Stimulated activated CD8-positive, alpha-beta memory T cell treated with anti-CD3 and anti-CD28 coated beads, Interleukin-12 subunit alpha, Interleukin-12 subunit beta, amount 100 ng/mL, for 1 hour (primary cell): ENCODE data around the gene KSR2.
"Not testable (repeated sequence)": the region's sequence is repeated elsewhere in the genome, so short reads cannot be mapped to it uniquely, and the experiment has no call there.

Experiments used
- DNase-seq: peaks from one replicate; pipeline ENCODE4 v3.0.0-alpha.2; 2020; ENCODE audit warnings: low read depth

KSR2 gene

DNA sequence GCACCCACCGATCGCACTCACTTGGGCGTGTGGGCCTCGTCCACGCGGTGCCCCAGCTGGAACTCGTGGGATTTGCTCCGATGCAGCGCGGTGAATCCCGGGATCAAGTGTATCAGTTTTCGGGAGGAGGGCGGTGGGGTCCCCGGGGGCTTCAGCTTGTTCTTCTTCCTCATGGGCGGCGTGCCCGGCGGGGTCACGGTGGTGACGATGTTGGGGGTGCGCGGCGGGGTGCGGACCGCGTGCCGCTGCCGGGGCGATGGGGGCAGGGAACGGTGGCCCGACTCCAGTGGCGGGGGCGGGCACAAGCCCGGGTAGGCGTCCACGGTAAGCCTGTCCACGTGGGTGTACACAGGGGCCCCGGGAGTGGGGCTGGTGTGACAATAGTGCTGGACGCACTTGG is 207.8 kb downstream of the KSR2 start:
- no peak for DNase-seq

DNA sequence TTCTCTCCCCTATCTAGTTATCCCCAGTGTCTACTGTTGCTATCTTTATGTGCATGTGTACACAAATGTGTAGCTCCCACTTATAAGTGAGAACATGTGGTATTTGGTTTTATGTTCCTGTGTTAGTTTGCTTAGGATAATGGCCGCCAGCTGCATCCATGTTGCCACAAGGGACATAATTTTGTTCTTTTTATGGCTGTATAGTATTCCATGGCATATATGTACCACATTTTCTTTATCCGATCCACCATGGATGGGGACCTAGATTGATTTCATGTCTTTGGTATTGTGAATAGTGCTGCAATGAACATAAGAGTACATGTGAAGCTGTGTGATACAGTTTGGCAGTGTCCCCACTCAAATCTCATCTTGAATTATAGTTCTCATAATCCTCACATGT is 218.1 kb downstream of the KSR2 start:
- no peak for DNase-seq

DNA sequence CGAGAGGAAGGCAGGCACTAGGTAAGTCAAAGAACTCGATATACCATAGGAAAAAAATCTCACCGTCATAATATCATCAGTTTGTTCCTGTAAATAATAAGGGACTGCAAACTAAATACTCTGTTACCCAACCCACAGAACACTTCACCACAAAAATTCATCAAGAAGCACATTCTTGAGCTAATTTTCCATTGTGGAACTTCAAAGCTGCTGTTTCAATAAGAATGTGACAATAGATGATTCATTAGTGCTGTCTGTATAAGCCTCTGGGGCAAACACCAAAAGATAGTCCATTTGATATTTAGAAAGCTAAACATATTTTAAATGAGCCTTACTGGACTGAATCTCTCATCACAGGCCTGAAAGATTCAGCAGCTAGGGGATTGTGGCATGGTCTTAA is 219.4 kb downstream of the KSR2 start:
- no peak for DNase-seq

DNA sequence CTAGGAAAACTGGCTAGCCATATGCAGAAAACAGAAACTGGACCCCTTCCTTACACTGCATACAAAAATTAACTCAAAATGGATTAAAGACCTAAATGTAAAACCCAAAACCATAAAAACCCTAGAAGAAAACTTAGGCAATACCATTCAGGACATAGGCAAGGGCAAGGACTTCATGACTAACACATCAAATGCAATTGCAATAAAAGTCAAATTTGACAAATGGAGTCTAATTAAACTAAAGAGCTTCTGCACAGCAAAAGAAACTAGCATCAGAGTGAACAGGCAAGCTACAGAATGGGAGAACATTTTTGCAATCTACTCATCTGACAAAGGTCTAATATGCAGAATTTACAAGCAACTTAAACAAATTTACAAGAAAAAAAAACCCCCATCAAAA is 222.4 kb downstream of the KSR2 start:
- DNase-seq, result not testable (repeated sequence)

DNA sequence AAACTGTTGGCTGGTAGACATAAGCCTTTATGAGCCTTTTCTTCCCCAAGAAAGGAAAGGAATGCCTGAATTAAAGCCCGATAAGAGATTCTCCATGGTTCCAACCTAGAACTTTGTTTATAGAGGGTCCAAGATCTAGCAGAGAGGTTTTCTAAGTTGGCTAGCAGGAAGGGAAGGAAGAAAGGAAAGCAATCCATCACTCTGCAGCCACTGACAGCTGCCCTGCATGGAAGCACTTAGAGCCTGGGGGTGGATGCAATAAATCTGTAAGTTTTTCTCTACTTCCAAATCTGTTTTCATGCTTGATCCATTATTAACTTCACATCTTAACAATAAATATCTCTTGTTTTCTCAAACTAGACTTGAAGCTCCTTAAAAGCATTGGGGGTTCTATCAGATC is 224.4 kb downstream of the KSR2 start:
- no peak for DNase-seq

DNA sequence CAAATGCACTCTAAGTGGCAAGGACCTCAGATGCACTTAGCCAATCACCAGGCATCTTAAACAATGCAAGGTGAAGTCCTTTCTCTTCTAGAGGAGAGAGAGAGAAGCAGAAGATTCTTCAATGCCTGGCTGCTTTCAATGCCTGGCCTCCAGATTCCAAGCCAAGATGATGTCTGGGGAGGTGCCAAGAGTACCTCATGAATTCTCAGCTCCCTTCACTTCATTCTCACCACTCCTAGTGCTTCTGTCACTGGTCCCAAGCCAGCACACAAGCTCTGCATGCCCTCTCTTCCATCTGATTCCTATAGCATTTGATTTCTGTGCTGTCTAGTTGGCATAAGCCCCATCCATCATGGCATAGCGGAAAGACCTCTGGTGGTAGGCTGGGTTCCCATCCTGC is 225.0 kb downstream of the KSR2 start:
- DNase-seq, result no peak

DNA sequence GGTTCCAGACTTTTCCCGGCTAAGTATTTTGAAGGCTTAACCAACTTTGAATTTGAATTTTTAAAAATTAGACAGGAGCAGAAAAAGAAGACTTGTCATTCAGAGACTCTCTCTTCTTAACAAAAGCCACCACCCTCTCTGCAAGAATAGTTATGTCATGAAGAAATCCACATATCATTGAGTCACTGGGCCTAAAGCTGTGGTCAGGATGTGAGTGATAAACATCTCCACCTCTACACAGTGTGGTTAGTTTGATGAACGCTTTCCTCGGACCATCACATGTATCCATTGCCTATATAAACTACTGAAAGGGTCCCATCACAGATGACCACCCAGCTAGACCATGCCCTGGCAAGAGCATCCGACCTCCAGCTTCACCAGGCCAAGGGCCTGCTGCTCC is 226.1 kb downstream of the KSR2 start:
- DNase-seq, result no peak

DNA sequence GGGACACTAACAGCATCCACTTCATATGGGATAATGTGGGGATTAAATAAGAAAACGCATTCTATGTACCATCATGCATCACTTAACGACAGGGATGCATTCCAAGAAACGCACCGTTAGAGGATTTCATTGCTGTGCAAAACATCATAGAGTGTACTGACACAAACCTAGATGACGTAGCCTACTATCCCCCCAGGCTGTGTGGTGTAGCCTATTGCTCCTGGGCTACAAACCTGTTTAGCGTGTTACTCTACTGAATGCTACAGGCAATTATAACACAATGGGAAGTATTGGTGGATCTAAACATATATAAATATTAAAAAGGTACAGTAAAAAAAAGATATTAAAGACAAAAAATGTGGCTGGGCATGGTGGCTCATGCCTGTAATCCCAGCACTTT is 230.6 kb downstream of the KSR2 start:
- no peak for DNase-seq

DNA sequence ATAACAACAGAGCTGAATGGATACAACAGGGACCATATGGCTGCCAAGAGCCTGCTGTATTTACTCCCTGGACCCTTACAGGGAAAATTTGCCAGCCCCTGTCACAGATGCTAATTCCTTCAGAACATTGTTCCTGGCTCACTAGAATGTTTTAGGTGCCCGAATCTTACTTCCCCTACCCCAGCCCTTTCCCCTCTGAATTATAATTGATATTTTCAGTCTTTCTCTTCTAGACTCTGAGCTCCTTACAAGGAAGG is 235.3 kb downstream of the KSR2 start:
- no peak for DNase-seq

DNA sequence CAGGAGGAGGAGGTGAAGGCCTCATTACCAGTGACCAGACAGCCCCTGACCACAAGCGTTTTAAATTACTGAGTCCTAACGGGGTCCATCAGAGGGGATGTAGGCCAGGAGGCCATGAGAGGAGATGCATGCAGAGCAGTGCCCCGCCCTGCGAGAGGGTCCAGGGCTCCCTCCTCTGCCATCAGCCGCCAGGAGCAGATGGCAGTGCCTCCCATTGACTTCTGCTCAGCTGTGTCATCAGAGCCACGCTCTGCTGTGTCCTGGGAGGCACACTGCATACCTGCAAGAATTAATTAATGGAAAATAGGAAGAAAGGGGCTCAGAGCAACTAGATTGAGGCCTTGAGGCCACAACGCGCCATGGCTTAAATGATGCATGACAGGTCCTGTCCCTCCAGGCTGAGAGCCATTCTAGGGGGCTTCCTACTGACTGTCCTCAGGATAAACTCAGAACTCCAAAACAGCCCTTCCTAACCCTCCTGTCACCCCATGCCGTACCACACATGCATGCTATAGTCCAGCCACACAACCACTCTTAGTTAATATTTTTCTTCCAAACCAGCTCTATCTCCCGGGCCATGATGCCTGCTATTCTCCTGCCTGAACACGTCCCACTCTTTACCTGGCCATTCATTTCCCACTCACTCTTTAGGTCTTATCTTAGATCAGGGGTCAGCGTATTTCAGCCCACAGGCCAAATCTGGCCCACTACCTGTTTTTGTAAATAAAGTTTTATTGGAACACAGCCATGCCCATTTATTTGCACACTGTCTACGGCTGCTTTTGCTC is 235.8 kb downstream of the KSR2 start:
- DNase-seq, result no peak

DNA sequence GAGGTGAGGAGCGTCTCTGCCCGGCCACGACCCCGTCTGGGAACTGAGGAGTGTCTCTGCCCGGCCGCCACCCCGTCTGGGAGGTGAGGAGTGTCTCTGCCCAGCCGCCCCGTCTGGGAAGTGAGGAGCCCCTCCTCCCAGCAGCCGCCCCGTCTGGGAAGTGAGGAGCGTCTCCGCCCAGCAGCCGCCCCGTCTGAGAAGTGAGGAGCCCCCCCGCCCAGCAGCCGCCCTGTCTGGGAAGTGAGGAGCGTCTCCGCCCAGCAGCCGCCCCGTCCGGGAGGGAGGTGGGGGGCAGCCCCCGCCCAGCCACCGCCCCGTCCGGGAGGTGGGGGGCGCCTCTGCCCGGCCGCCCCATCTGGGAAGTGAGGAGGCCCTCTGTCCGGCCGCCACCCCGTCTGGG is 237.7 kb downstream of the KSR2 start:
- DNase-seq, result not testable (repeated sequence)

DNA sequence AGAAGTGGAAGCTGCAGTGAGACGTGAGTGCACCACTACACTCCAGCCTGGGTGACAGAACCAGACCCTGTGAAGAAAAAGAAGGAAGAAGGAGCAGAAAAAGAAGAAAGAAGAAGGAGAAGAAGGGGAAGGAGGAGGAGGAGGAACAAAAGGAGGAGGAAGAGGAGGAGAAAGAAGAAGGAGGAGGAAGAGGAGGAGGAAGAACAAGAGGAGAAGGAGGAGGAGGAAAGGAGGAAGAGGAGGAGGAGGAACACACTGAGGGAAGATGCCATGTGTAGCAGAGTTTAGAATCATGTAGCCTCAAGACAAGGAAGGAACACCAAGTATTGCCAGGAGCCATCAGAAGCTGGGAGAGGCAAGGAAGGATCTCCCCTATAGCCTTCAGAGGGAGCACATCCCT is 241.5 kb downstream of the KSR2 start:
- DNase-seq, result no peak

DNA sequence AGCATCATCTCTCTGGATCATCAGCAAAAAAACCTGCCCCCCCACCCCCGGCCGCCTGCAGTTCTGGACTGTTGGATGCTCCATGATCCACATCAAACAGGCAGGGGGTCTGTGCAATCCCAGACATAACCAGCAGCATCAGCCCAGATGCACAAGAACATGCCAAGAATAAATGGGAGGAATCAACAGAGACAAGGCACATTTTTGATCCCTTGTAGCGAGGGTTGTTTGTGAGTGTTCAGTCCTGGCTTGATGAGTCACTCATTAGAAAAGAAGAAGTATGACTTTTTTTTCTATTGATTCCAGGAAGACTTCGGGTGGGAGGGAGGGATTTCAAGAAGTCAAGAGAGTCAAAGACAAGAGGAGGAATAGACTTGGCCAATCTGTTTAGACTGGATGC is 244.2 kb downstream of the KSR2 start:
- DNase-seq, result no peak

DNA sequence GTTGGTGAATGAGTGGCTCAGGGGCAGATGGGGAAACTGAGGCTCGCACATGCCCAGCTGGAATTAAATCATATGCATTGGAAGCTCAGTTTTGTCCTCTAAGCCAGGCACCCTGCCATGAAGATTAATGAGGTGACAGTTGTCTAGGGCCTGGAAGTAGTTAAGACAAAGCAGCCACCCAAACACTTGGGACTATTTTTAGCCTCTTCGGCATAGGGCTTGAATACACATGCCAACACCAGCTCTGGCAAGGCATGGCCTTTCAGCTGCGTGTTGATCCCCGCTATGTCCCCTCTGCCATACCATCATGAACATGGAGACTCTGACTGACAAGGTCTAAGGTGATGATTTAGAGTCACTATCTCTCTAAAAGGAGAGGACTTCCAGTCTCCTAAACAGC is 250.2 kb downstream of the KSR2 start:
- no peak for DNase-seq

DNA sequence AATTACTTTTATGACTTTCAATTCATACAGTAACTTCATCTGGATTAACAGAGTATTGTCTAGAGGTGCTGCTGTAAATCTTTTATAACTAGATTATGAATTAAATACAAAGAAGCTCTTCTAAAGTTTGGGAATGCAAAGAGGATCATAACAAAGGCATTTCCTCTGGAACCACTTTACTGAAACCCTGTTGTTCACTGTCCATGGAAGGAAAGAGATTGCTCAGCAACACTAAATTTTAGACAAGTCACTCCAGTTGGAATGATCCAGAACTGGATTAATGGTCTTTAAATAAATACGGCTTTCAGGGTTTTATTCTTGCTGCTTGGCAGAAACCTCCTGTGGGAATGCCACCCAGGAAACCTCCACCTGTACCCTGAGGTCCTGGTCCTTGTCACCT is 250.6 kb downstream of the KSR2 start:
- DNase-seq, result no peak

DNA sequence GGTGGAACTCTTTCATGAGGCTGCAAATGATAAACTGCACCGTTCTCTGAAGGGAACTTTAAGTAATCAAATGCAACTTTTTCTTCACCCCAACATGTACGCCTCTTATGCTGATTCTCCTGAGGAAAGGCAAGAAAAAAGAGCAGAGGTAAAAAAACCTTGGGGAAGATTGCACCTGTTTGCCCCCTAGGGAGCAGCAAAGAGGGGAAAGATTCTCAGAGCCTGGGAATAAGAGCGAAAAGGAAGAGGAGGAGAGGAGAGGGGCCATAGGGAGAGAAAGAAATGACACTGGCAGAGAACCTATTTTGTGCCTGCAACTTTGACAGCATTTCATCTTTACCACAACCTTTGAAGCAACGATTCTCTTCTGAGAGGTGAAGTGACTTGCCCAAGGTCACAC is 254.6 kb downstream of the KSR2 start:
- no peak for DNase-seq

DNA sequence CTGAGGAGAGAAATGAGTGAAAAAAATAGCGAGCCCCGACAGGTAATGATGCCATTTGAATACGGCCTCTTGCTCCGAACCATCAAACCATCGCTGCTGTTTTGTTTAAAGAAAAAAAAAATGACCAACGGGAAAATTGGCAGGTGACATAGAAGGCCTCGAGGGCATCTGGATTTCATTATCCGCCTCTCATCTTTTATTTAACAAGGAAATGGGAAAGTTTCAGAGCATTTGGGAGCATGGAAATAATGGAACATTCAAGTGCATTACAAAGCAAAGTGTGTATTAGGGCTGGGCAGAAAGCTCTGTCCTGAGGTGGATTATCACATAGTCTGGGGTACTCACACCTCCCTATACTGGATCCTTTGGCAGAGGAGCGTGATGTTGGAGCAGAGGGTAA is 258.7 kb downstream of the KSR2 start:
- DNase-seq, result no peak

DNA sequence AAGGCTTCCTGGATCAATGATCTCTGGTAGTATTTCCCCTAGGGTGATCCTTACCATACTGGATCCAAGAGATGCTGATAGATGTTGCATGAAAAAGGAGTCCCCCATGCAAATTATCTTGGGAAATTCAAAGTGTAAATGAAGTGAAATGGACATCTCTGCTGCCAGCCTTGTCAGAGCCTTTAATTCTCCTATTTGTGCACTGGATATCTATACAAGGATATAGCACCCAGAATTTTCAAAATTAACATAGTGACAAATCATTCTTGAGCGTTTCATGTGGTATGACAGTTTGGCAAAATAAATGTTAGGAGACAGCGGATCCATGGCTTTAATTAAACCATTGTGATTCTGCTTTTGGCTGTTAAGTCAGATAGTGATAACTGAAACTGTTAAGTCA is 260.9 kb downstream of the KSR2 start:
- DNase-seq, result no peak

DNA sequence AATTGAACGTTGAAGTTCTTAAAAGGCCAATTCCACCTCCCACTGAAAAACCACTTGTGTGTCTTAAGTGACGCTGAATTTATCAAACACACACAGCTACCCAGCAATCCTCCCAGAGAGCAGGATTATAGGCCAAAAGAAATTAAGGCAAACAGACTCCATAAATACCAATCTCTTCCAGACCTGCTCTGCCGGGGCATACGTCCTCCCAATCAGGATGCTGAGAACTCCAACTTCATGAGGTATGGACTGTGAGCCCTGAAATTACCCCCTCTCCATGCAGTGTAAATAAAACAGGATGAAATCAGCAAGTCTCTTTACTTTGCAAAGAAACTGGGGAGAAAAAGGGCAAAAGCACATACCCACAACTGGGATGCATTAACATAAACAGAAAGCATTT is 265.2 kb downstream of the KSR2 start:
- DNase-seq, result no peak

DNA sequence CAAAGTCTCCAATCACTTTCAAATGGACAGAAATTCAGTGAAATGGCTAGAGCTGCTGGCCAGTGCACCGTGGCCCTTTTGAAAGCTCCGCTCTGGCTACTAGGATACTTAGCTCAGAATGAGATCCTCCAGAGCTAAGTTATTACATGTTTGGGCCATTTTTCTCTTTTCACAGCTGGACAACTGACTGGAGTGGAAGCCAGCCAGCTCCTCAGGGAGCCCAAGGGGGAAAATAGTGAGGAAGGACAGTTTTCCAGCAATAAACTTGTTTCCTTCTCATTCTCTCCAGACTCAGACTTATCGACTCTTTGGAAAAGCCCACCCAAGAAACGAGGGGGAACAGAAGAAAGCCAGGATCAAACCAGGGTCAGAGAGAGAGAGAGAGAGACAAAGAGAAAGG is 266.0 kb downstream of the KSR2 start:
- no peak for DNase-seq

DNA sequence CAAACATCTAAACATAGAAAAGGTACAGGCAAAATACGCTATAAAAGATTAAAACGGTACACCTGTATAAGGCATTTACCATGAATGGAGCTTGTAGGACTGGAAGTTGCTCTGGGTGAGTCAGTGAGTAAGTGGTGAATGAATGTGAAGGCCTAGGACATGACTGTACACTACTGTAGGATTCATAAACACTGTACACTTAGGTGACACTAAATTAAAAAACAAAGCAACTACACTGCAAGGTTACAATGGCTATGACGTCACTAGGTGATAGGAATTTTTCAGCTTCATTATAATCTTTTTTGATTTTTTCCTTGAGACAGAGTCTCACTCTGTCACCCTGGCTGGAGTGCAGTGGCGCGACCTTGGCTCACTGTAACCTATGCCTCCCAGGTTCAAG is 269.2 kb downstream of the KSR2 start:
- DNase-seq, result no peak

DNA sequence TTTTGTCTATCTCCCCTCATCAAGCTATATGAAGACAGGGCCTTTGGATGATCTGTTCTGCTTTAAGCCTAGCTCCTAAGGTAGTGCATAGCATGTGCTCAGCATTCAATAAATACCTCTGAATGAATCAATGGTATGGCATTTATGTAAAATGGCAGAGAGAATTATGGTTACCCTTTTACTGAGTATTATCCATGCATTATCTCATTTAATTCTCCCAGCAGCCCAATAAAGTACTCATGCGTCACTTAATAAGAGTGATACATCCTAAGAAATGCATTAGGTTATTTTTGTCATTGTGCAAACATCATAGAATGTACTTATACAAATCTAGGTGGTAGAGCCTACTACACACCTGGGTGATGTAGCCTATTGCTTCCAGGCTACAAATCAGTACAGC is 269.7 kb downstream of the KSR2 start:
- DNase-seq, result no peak

DNA sequence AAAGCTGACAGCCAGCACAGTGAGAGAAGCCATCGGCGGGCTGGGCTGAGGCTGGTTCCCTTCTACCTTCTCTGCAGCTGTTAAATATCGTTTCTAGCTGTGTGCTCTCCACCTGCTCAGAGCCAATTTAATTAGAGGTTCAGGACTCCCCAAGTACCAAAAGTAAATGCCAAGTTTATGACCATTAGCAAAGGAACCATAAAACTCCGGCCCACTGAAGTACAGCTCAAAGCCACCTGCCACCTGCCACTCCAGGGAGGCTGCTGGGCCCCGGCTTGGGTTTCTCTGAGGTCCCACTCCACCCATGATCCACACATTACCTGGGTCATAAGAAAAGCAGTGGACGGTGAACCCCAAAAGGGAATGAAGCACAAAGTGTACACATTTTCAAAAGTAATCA is 272.8 kb downstream of the KSR2 start:
- DNase-seq, result no peak

DNA sequence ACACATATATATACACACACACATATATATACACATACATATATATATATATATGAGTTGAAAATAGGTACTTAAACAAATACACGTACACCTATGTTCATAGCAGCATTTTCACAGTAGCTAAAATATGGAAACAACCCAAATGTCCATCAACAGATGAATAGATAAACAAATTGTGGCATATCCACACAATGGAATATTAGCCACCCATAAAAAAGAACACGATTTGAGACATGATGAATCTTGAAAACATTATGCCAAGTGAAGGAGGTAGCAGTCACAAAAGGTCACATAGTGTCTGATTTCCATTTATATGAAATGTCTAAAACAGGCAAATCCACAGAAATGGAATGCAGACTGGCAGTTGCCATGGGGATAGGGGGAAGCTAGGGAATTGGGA is 276.3 kb downstream of the KSR2 start:
- no peak for DNase-seq

DNA sequence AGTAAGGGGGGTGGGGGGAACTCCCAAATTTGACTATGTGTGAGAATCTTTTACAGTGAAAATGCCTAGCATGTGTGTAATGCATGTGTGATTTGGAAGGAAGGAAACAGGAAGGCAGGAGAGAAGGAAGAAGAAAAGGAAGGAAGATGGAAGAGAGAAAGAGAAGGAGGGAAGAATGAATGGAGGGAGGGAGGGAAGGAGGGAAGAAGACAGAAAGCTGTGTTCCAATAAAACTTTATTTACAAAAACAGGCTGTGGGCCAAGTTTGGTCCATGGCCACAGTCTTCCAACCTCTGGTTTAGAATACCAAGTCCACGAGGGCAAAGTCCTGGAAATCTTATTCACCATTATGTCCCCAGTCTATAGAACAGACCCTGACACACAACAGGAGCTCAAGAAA is 278.9 kb downstream of the KSR2 start:
- no peak for DNase-seq
